SK-N-SH treated with all-trans-retinoic acid at 6 μM for 48 hours (cell line): Measurements from ENCODE around the gene HARS1.

Source experiments
- RARB ChIP-seq: fragments of 250-450 bp; sonication (Bioruptor Pico); IDR thresholded peaks from 2 replicates; pipeline ENCODE4 v1.8.0; 2021; ENCODE audit warnings: mild to moderate bottlenecking, moderate library complexity
- SNAI2 ChIP-seq: fragments of 250-450 bp; sonication (Bioruptor Pico); IDR thresholded peaks from 2 replicates; pipeline ENCODE4 v1.5.0; 2020; ENCODE audit warnings: mild to moderate bottlenecking, moderate library complexity
- ZFP3 ChIP-seq: fragments of 250-450 bp; sonication (Bioruptor Pico); IDR thresholded peaks from 2 replicates; pipeline ENCODE4 v1.5.0; 2020; ENCODE audit warnings: mild to moderate bottlenecking, moderate library complexity
- TF ChIP-seq, protein P1 (sequence below): fragments of 250-450 bp; sonication (Bioruptor Pico); IDR thresholded peaks from 2 replicates; pipeline ENCODE4 v1.5.1; 2020; ENCODE audit warnings: low read depth, mild to moderate bottlenecking, moderate library complexity

- TF ChIP-seq, protein P1, sequence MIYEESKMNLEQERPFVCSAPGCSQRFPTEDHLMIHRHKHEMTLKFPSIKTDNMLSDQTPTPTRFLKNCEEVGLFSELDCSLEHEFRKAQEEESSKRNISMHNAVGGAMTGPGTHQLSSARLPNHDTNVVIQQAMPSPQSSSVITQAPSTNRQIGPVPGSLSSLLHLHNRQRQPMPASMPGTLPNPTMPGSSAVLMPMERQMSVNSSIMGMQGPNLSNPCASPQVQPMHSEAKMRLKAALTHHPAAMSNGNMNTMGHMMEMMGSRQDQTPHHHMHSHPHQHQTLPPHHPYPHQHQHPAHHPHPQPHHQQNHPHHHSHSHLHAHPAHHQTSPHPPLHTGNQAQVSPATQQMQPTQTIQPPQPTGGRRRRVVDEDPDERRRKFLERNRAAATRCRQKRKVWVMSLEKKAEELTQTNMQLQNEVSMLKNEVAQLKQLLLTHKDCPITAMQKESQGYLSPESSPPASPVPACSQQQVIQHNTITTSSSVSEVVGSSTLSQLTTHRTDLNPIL: no peak
- TF ChIP-seq RARB (CRISPR knock-in tag): no peak
- TF ChIP-seq SNAI2 (CRISPR knock-in tag): no peak
- TF ChIP-seq ZFP3 (CRISPR knock-in tag): no peak
These were observed 43.2 kb upstream of the HARS1 start for GRCh38 chr5:140734354-140734753.
